Tibial nerve (tissue), 4 donors: ENCODE measurements around the gene FUT6.

Source experiments
- EP300 ChIP-seq, 2 donors: sonication (generic); formaldehyde crosslinking; IDR thresholded peaks; one replicate each; pipeline ENCODE4 v1.6.1; 2017; ENCODE audit warnings: antibody characterized with exemption in 2 of 2, mild to moderate bottlenecking in 1 of 2
- TF ChIP-seq, protein P1 (sequence below), 5 experiments: fragments of 200-600 bp in 3 of 5; fragments of 450-650 bp in 2 of 5; sonication (generic) in 3 of 5; IDR thresholded peaks; one replicate each; pipeline ENCODE4 v1.5.1; 2016 to 2019; ENCODE audit warnings: antibody characterized with exemption in 5 of 5, mild to moderate bottlenecking in 3 of 5, moderate library complexity in 2 of 5

DNA sequence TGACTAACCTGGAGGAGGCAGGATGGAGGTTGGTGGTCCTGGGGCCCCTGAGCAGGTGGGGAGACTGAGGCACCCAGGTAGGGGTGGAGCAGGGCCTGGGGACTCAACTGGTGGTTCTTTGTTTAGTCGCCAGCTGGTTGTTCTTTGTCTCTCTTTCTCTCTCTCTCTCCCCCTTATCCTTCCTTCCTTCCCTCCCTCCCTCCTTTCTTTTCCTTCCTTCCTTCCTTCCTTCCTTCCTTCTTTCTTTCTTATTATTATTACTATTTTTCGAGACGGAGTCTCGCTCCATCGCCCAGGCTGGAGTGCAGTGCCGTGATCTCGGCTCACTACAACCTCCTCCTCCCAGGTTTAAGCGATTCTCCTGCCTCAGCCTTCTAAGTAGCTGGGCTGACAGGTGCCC, 41.3 kb downstream of the FUT6 start:
- TF ChIP-seq, protein P1, sequence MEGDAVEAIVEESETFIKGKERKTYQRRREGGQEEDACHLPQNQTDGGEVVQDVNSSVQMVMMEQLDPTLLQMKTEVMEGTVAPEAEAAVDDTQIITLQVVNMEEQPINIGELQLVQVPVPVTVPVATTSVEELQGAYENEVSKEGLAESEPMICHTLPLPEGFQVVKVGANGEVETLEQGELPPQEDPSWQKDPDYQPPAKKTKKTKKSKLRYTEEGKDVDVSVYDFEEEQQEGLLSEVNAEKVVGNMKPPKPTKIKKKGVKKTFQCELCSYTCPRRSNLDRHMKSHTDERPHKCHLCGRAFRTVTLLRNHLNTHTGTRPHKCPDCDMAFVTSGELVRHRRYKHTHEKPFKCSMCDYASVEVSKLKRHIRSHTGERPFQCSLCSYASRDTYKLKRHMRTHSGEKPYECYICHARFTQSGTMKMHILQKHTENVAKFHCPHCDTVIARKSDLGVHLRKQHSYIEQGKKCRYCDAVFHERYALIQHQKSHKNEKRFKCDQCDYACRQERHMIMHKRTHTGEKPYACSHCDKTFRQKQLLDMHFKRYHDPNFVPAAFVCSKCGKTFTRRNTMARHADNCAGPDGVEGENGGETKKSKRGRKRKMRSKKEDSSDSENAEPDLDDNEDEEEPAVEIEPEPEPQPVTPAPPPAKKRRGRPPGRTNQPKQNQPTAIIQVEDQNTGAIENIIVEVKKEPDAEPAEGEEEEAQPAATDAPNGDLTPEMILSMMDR (IDR thresholded peaks at IDR 0.05): no peak
- TF ChIP-seq EP300 (IDR thresholded peaks at IDR 0.05): no peak
